Endodermal cell (in vitro differentiated cells): ENCODE measurements around the gene SERPINA12. TPM values are rescaled to one million over a fixed set of nuclear protein-coding genes. Genes with fewer than 3 reads are reported as not detected.

Experiments
- DNase-seq: peaks from one replicate; pipeline ENCODE4 v3.0.0-alpha.2; 2017
- H3K27ac ChIP-seq: 2 replicates; pipeline ENCODE4 v1.5.1; 2013; ENCODE audit warnings: mild to moderate bottlenecking, low read depth, low read length, moderate library complexity
- H3K27me3 ChIP-seq: 2 replicates; pipeline ENCODE4 v1.6.1; 2013; ENCODE audit warnings: mild to moderate bottlenecking, low read length, moderate library complexity; ENCODE audit not compliant: insufficient read depth, control insufficient read depth, poor library complexity, severe bottlenecking
- H3K36me3 ChIP-seq: 2 replicates; pipeline ENCODE4 v1.7.0; 2013; ENCODE audit warnings: mild to moderate bottlenecking, low read length, moderate library complexity; ENCODE audit not compliant: control insufficient read depth, insufficient read depth
- H3K4me1 ChIP-seq: one replicate; pipeline ENCODE4 v1.7.0; 2013; ENCODE audit warnings: low read length; ENCODE audit not compliant: control insufficient read depth, insufficient read depth
- H3K4me3 ChIP-seq: 2 replicates; pipeline ENCODE4 v1.5.1; 2013; ENCODE audit warnings: mild to moderate bottlenecking, low read length, moderate library complexity
- H3K9ac ChIP-seq: 2 replicates; pipeline ENCODE4 v1.6.1; 2013; ENCODE audit warnings: mild to moderate bottlenecking, low read length, moderate library complexity; ENCODE audit not compliant: poor library complexity, severe bottlenecking; ENCODE audit errors: extremely low read depth
- H3K9me3 ChIP-seq: 2 replicates; pipeline ENCODE4 v1.6.1; 2013; ENCODE audit warnings: mild to moderate bottlenecking, low read length, moderate library complexity; ENCODE audit not compliant: control insufficient read depth
- H3K27ac Mint-ChIP-seq: 2 replicates; pipeline ENCODE4 v1.8.0; 2020; ENCODE audit warnings: mixed read lengths
- H3K27me3 Mint-ChIP-seq: 2 replicates; pipeline ENCODE4 v1.8.0; 2021; ENCODE audit warnings: mild to moderate bottlenecking, mixed read lengths; ENCODE audit not compliant: insufficient read depth
- H3K36me3 Mint-ChIP-seq: 2 replicates; pipeline ENCODE4 v1.8.0; 2020; ENCODE audit warnings: low read depth, mixed read lengths
- H3K4me1 Mint-ChIP-seq: 2 replicates; pipeline ENCODE4 v1.8.0; 2020; ENCODE audit warnings: mixed read lengths
- H3K4me3 Mint-ChIP-seq: 2 replicates; pipeline ENCODE4 v1.8.0; 2020; ENCODE audit warnings: mild to moderate bottlenecking, moderate library complexity, mixed read lengths
- H3K9me3 Mint-ChIP-seq: 2 replicates; pipeline ENCODE4 v1.8.0; 2020; ENCODE audit warnings: mild to moderate bottlenecking, mixed read lengths
- WGBS, 2 experiments: methylation state at CpG; one replicate each; pipeline versions ENCODE4 v1.1.5 to v1.1.7; 2013; ENCODE audit warnings: missing lambda C conversion rate in 2 of 2, mixed read lengths in 1 of 2; ENCODE audit not compliant: insufficient coverage in 1 of 2, insufficient read length in 1 of 2; 5-methylcytosine and 5-hydroxymethylcytosine counted together
- total RNA-seq, 2 donors: library from RNA; stranded (reverse); fragmentation: NEBNext Ultra II Directional in 1 of 2; extraction: Animal tissue kit (Norgen Biotek cat#: 25700) in 1 of 2; gene quantifications; 2 replicates in 1 of 2; 3 replicates in 1 of 2; pipeline ENCODE4 v1.2.1, GENCODE V29; 2021
- TF ChIP-seq, protein P1 (sequence below): fragments of 200-600 bp; sonication (generic); conservative IDR thresholded peaks from 2 replicates; pipeline ENCODE4 v1.5.0; 2021; ENCODE audit warnings: antibody characterized with exemption, mild to moderate bottlenecking

Gene SERPINA12
- total RNA-seq, 2 donors from 2014 or later: not detected

DNA sequence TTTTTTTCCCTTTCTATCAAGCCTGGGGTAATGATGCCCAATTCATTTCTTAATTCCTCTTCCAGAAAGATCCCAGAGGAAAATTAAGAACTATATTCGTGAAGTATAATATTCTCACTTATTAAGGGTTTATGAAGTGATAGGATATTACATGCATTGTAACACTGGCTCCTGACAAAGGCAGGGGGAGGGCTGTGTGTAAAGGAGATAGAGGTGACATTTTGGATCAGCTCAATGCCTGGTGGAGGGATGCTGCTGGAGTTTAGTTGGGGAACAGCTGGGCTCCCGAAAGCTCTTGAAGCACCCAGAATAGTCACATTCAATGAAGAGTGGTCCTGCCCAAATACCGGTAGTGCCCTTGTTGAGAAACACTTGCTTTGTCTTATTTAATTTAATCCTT is 57.4 kb downstream of the SERPINA12 start:
- H3K27ac Mint-ChIP-seq: no peak overlapping the region

DNA sequence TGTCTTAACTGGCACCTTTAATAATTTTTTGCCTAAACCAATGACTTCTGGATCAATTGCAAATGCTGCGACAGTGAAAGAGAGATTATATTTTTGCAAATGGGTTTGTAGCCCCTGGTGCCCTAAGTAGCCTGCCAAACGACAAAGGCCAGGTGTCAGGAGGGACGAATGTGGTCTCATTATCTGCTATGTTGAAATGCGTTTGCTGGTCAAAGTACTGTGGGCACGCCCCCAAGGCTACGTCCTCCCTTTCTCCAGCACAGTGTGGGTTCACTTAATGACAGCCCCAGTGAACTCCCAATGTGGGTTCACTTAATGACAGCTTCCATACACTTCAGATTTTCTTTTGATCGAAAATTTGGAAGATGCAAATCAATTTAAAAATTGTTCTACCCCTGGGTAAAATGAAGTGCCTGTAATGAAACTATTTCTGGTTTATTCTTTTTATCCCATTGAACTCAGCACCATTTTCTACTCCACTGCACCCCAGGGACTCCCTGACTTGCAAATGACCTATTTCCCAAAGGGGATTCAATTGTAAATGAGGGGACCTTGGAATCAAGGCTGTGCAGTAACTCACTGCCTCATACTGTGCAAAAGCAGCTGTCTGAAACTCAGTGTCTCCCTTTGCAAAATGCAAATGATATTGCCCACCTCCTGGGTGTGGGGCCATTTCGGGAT is 58.0 kb downstream of the SERPINA12 start:
- no peaks in the 10 kb centered on the region for H3K9me3 ChIP-seq
- 8 to 46% methylated on average over 1 to 8 of the region's 8 CpGs for WGBS, 2 experiments
- H3K36me3 ChIP-seq: no peaks in the 10 kb centered on the region
- peaks cover 8% of the 10 kb centered on the region for H3K4me1 Mint-ChIP-seq
- no peaks in the 10 kb centered on the region for H3K9me3 Mint-ChIP-seq
- H3K4me3 ChIP-seq: no peak overlapping the region
- no peaks in the 10 kb centered on the region for H3K4me1 ChIP-seq
- no peak overlapping the region for H3K27ac ChIP-seq
- DNase-seq: peak; percentile 58
- no peaks in the 10 kb centered on the region for H3K27me3 ChIP-seq
- H3K9ac ChIP-seq: no peak overlapping the region
- H3K27ac Mint-ChIP-seq: no peak overlapping the region
- TF ChIP-seq, protein P1, sequence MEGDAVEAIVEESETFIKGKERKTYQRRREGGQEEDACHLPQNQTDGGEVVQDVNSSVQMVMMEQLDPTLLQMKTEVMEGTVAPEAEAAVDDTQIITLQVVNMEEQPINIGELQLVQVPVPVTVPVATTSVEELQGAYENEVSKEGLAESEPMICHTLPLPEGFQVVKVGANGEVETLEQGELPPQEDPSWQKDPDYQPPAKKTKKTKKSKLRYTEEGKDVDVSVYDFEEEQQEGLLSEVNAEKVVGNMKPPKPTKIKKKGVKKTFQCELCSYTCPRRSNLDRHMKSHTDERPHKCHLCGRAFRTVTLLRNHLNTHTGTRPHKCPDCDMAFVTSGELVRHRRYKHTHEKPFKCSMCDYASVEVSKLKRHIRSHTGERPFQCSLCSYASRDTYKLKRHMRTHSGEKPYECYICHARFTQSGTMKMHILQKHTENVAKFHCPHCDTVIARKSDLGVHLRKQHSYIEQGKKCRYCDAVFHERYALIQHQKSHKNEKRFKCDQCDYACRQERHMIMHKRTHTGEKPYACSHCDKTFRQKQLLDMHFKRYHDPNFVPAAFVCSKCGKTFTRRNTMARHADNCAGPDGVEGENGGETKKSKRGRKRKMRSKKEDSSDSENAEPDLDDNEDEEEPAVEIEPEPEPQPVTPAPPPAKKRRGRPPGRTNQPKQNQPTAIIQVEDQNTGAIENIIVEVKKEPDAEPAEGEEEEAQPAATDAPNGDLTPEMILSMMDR: no peak
- peaks cover 4% of the 10 kb centered on the region for H3K27me3 Mint-ChIP-seq
- H3K4me3 Mint-ChIP-seq: no peak overlapping the region
- no peaks in the 10 kb centered on the region for H3K36me3 Mint-ChIP-seq

More for the DNA sequence above, 57.4 kb downstream of the SERPINA12 start:
- TF ChIP-seq, protein P1: no peak
- H3K36me3 Mint-ChIP-seq: no peaks in the 10 kb centered on the region
- Histone ChIP-seq H3K4me1 (no peaks in the 10 kb centered on the region), H3K4me3 (no peak overlapping the region), H3K27ac (peak overlapping the region; percentile 63), H3K9ac (no peak overlapping the region), H3K9me3 (no peaks in the 10 kb centered on the region), H3K27me3 (no peaks in the 10 kb centered on the region), H3K36me3 (no peaks in the 10 kb centered on the region)
- 42 to 100% methylated on average over 1 to 3 of the region's 3 CpGs for WGBS, 2 experiments
- H3K9me3 Mint-ChIP-seq: no peaks in the 10 kb centered on the region
- no peak for DNase-seq
- H3K27me3 Mint-ChIP-seq: peaks cover 4% of the 10 kb centered on the region
- no peak overlapping the region for H3K4me3 Mint-ChIP-seq
- peaks cover 8% of the 10 kb centered on the region for H3K4me1 Mint-ChIP-seq

DNA sequence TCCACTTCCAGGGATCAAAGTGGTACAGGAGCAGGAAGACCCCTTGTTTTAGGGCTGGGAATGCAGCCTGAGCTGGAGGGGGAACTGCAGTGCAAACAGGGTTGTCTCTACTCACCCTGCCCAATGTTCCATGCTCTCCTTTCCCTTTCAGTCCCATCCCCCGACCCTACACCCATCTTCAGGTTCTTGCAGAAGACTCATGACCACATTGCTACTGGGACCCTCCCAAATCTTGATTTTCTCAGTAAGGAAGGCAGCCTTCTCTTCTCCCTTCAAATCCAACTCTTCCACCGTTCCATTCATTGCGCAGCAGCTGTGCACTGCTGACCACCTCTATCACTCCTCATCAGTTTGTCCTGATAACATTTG is 58.6 kb downstream of the SERPINA12 start:
- no peak for DNase-seq
- Histone ChIP-seq H3K9ac (no peak overlapping the region), H3K27me3 (no peaks in the 10 kb centered on the region), H3K27ac (no peak overlapping the region), H3K4me3 (no peak overlapping the region), H3K36me3 (no peaks in the 10 kb centered on the region), H3K9me3 (no peaks in the 10 kb centered on the region), H3K4me1 (no peaks in the 10 kb centered on the region)
- Mint-ChIP-seq H3K4me1 (peaks cover 8% of the 10 kb centered on the region), H3K27ac (no peak overlapping the region), H3K27me3 (peaks cover 4% of the 10 kb centered on the region), H3K36me3 (no peaks in the 10 kb centered on the region), H3K4me3 (no peak overlapping the region), H3K9me3 (no peaks in the 10 kb centered on the region)
- WGBS, 2 experiments: 77 to 81% methylated on average over 2 to 3 of the region's 3 CpGs
- TF ChIP-seq, protein P1: no peak
